HepG2 (cell line): Measurements from ENCODE around the gene ZCCHC8. TPM values are rescaled to one million over a fixed set of nuclear protein-coding genes. Genes with fewer than 3 reads are reported as not detected.

Experiments
- ATAC-seq: fragments of 200-7000 bp; cut with Tn5 transposase; 3 replicates; pipeline ENCODE4 v1.9.1; 2020; ENCODE audit warnings: mild to moderate bottlenecking, moderate library complexity
- BruUV-seq: library from RNA; stranded (reverse); fragments of 400-500 nt; replicated peaks from 2 replicates; lab custom pipeline; 2021; lab: Mats Ljungman, UMichigan
- CTCF ChIA-PET: fragments of 300-600 bp; formaldehyde crosslinking; extraction: SDS; loops from one replicate; lab custom pipeline; 2021; ENCODE audit warnings: low total read pairs, inconsistent platforms, low intra/inter-chr PET ratio; lab: Yijun Ruan, JAX
- POLR2A ChIA-PET: fragments of 350-600 bp; sonication (Branson Sonifier 250); formaldehyde crosslinking; loops from one replicate; lab custom pipeline; 2020; ENCODE audit warnings: antibody characterized with exemption, inconsistent platforms; lab: Yijun Ruan, JAX
- DNase-seq: peaks from one replicate; pipeline ENCODE4 v3.0.0-alpha.2; 2015; ENCODE audit warnings: low spot score
- FAIRE-seq: peaks from 3 replicates; lab custom pipeline; 2011; peaks lifted over from hg19 to GRCh38; lab: Jason Lieb, UNC
- H2AFZ ChIP-seq: one replicate; pipeline ENCODE4 v1.6.1; 2011; ENCODE audit warnings: low read length, inconsistent platforms
- H3K27ac ChIP-seq: fragments of 300-600 bp; 3 replicates; pipeline ENCODE4 v1.8.0; 2011; ENCODE audit warnings: mixed run types, mild to moderate bottlenecking, mixed read lengths, low read length, inconsistent platforms; ENCODE audit not compliant: insufficient read depth; ENCODE audit errors: extremely low read length
- H3K27me3 ChIP-seq, 2 experiments: fragments of 200-600 bp in 1 of 2; 2 replicates in 1 of 2; 3 replicates in 1 of 2; pipeline versions ENCODE4 v1.6.0 to v1.8.0; 2011; ENCODE audit warnings: low read length in 2 of 2, mild to moderate bottlenecking in 2 of 2, moderate library complexity in 2 of 2, inconsistent platforms in 1 of 2; ENCODE audit not compliant: insufficient read depth in 2 of 2, control insufficient read depth in 1 of 2
- H3K36me3 ChIP-seq, 2 experiments: fragments of 200-600 bp in 1 of 2; replicated peaks in 1 of 2; 2 replicates in 1 of 2; 3 replicates in 1 of 2; pipeline versions ENCODE4 v1.5.1 to v1.8.0; 2011; ENCODE audit warnings: low read length in 2 of 2, inconsistent platforms in 1 of 2; ENCODE audit not compliant: insufficient read depth in 2 of 2, control insufficient read depth in 1 of 2
- H3K4me1 ChIP-seq: 2 replicates; pipeline ENCODE4 v1.5.1; 2012; ENCODE audit warnings: low read length, inconsistent platforms; ENCODE audit not compliant: insufficient read depth
- H3K4me2 ChIP-seq: 2 replicates; pipeline ENCODE4 v1.6.0; 2011; ENCODE audit warnings: low read depth, low read length, inconsistent platforms
- H3K4me3 ChIP-seq, 3 experiments: fragments of 200-600 bp in 1 of 3; sonication (generic), shearing (Covaris generic) in 1 of 3; replicated peaks in 1 of 3; 2 replicates each; pipeline ENCODE4 v1.5.1; 2011 to 2016; ENCODE audit warnings: low read length in 3 of 3, inconsistent platforms in 2 of 3, low read depth in 2 of 3, mild to moderate bottlenecking in 2 of 3, control low read depth in 1 of 3, mixed read lengths in 1 of 3; ENCODE audit not compliant: insufficient read depth in 1 of 3
- H3K79me2 ChIP-seq: one replicate; pipeline ENCODE4 v1.6.1; 2011; ENCODE audit warnings: low read length, inconsistent platforms; ENCODE audit not compliant: insufficient read depth
- H3K9ac ChIP-seq: 2 replicates; pipeline ENCODE4 v1.6.0; 2011; ENCODE audit warnings: mild to moderate bottlenecking, low read depth, low read length, inconsistent platforms; ENCODE audit not compliant: insufficient read depth
- H3K9me3 ChIP-seq: 2 replicates; pipeline ENCODE4 v1.5.1; 2012; ENCODE audit warnings: mild to moderate bottlenecking, low read length
- H4K20me1 ChIP-seq: 2 replicates; pipeline ENCODE4 v1.6.0; 2011; ENCODE audit warnings: inconsistent platforms, mild to moderate bottlenecking, low read length, moderate library complexity; ENCODE audit not compliant: insufficient read depth
- ATF6 ChIP-seq: sonication (generic); formaldehyde crosslinking; conservative IDR thresholded peaks from 2 replicates; pipeline ENCODE4 v1.4.0; 2020; ENCODE audit warnings: missing genetic modification reagents
- HBP1 ChIP-seq: IDR thresholded peaks from 2 replicates; pipeline ENCODE4 v1.6.1; 2016; ENCODE audit warnings: low read depth, control low read depth
- HCFC1 ChIP-seq: fragments of 150-350 bp; IDR thresholded peaks from 2 replicates; pipeline ENCODE4 v1.6.1; 2014; ENCODE audit warnings: low read depth, low read length
- MZF1 ChIP-seq: sonication (generic); formaldehyde crosslinking; IDR thresholded peaks from 2 replicates; pipeline ENCODE4 v1.8.1; 2023; ENCODE audit warnings: mild to moderate bottlenecking, missing genetic modification reagents, borderline replicate concordance
- RAD51 ChIP-seq: fragments of 450-650 bp; IDR thresholded peaks from 2 replicates; pipeline ENCODE4 v1.6.1; 2016; ENCODE audit warnings: borderline replicate concordance
- SOX5 ChIP-seq: IDR thresholded peaks from 2 replicates; pipeline ENCODE4 v1.6.1; 2016; ENCODE audit warnings: borderline replicate concordance
- TAF1 ChIP-seq: sonication (generic); formaldehyde crosslinking; IDR thresholded peaks from 2 replicates; pipeline ENCODE4 v1.4.0; 2020; ENCODE audit warnings: missing genetic modification reagents
- TEAD2 ChIP-seq: sonication (generic); formaldehyde crosslinking; IDR thresholded peaks from 2 replicates; pipeline ENCODE4 v1.9.0; 2021; ENCODE audit warnings: missing genetic modification reagents
- U2AF2 ChIP-seq: fragments of 200-400 bp; formaldehyde crosslinking; IDR thresholded peaks from 2 replicates; pipeline ENCODE4 v1.6.1; 2017; ENCODE audit warnings: low read depth, mild to moderate bottlenecking, low read length
- ZBTB20 ChIP-seq: sonication (generic); formaldehyde crosslinking; IDR thresholded peaks from 2 replicates; pipeline ENCODE4 v1.8.1; 2023; ENCODE audit warnings: missing genetic modification reagents, low read depth, mild to moderate bottlenecking, borderline replicate concordance
- ZBTB7B ChIP-seq: sonication (generic); formaldehyde crosslinking; IDR thresholded peaks from 2 replicates; pipeline ENCODE4 v1.4.0; 2020; ENCODE audit warnings: missing genetic modification reagents
- ZNF296 ChIP-seq: sonication (generic); formaldehyde crosslinking; conservative IDR thresholded peaks from 2 replicates; pipeline ENCODE4 v1.5.0; 2020; ENCODE audit warnings: mild to moderate bottlenecking, missing genetic modification reagents
- ZNF318 ChIP-seq: sonication (generic); formaldehyde crosslinking; IDR thresholded peaks from 2 replicates; pipeline ENCODE4 v1.4.0; 2020; ENCODE audit warnings: mild to moderate bottlenecking, missing genetic modification reagents
- ZNF644 ChIP-seq: IDR thresholded peaks from 2 replicates; pipeline ENCODE4 v1.6.1; 2016; ENCODE audit warnings: low read depth
- WGBS: methylation state at CpG from one replicate; pipeline ENCODE4 v1.1.6; 2017; ENCODE audit warnings: low lambda C conversion rate; 5-methylcytosine and 5-hydroxymethylcytosine counted together
- in situ Hi-C: cut with HindIII; loops from 2 replicates; pipeline ENCODE4 v1.10.0; 2017; ENCODE audit warnings: low pct_unique_long_range_greater_than_20kb; ENCODE audit not compliant: extremely low pct_ligation_motif_present
- intact Hi-C: fragments of 100-400 bp; cut with micrococcal nuclease; formaldehyde crosslinking; loops from one replicate; pipeline ENCODE4 v1.10.0; 2022; ENCODE audit not compliant: unreplicated experiment
- polyA plus RNA-seq, 8 experiments: library from polyadenylated mRNA; depleted of rRNA in 3 of 8; stranded (reverse) in 7 of 8; unstranded in 1 of 8; fragments of >200 nt; fragmentation: Illumina TruSeq in 4 of 8; extraction: Trizol in 4 of 8; gene quantifications; 2 replicates each; pipeline versions ENCODE4 v1.2.1 to v1.2.3, GENCODE V29; 2011 to 2016; ENCODE audit warnings: low read depth in 4 of 8, missing spikeins in 1 of 8, mixed read lengths in 1 of 8; ENCODE audit not compliant: insufficient read depth in 1 of 8
- total RNA-seq, 5 experiments: library from RNA; depleted of rRNA; stranded (reverse); fragments of >200 nt; fragmentation: Illumina TruSeq; extraction: Trizol; gene quantifications; 2 replicates each; pipeline ENCODE4 v1.2.3, GENCODE V29; 2016; ENCODE audit warnings: low read depth in 1 of 5

Gene ZCCHC8
- total and polyA plus RNA-seq, 2 of the 13 experiments (the other 11 are each of a cell fraction or from before 2014, with no cell fraction given) = 18.6 to 20.9 TPM

- Histone ChIP-seq H3K4me3 (no peak overlapping the region), H3K9ac (no peak overlapping the region), H3K36me3 (peaks cover 5 to 52% of the 10 kb centered on the region in 2 experiments), H3K27me3 (no peaks in the 10 kb centered on the region), H4K20me1 (no peaks in the 10 kb centered on the region), H3K9me3 (no peaks in the 10 kb centered on the region), H2AFZ (no peak overlapping the region), H3K4me1 (peaks cover 2% of the 10 kb centered on the region), H3K79me2 (peaks cover 16% of the 10 kb centered on the region), H3K4me2 (no peak overlapping the region), H3K27ac (no peak overlapping the region)
- POLR2A ChIA-PET = interaction anchor here (1.7 kb wide), 1 partner anchor 11 kb away, joined by 4 read pairs; no protein-coding TSS in a partner anchor
- TF ChIP-seq TAF1 (no peak), HBP1 (CRISPR knock-in tag) (no peak), ZNF318 (no peak), ZNF296 (CRISPR knock-in tag) (no peak), RAD51 (no peak), ATF6 (CRISPR knock-in tag) (no peak), ZNF644 (CRISPR knock-in tag) (no peak), TEAD2 (CRISPR knock-in tag) (no peak), ZBTB7B (CRISPR knock-in tag) (no peak), ZBTB20 (no peak), MZF1 (CRISPR knock-in tag) (no peak), SOX5 (CRISPR knock-in tag) (no peak), HCFC1 (no peak), U2AF2 (no peak)
- intact Hi-C loops (no loop called here), in situ Hi-C loops (no loop called here)
- FAIRE-seq (no peak), DNase-seq (no peak), ATAC-seq (no peak)
- WGBS = 95% methylated on average over 2 of the region's 2 CpGs
- CTCF ChIA-PET = no interaction called here
- BruUV-seq = no TSS peak
Observed at GRCh38 chr12:122533856-122534255, 33.1 kb upstream of the ZCCHC8 start.
